ENCODE results near the gene TMEM114. TPM values are rescaled to one million over a fixed set of nuclear protein-coding genes. Genes with fewer than 3 reads are reported as not detected.

Gene TMEM114
- total RNA-seq, 2 experiments from 2014 or later: not detected

GRCh38 chr16:8589057-8589899, 1.0 kb downstream of the TMEM114 start:
- H3K4me1 Mint-ChIP-seq (ENCODE audit: low read depth): peaks cover 2% of the 10 kb centered on the region
- H3K27ac Mint-ChIP-seq: no peak overlapping the region
- TF ChIP-seq, protein P1, sequence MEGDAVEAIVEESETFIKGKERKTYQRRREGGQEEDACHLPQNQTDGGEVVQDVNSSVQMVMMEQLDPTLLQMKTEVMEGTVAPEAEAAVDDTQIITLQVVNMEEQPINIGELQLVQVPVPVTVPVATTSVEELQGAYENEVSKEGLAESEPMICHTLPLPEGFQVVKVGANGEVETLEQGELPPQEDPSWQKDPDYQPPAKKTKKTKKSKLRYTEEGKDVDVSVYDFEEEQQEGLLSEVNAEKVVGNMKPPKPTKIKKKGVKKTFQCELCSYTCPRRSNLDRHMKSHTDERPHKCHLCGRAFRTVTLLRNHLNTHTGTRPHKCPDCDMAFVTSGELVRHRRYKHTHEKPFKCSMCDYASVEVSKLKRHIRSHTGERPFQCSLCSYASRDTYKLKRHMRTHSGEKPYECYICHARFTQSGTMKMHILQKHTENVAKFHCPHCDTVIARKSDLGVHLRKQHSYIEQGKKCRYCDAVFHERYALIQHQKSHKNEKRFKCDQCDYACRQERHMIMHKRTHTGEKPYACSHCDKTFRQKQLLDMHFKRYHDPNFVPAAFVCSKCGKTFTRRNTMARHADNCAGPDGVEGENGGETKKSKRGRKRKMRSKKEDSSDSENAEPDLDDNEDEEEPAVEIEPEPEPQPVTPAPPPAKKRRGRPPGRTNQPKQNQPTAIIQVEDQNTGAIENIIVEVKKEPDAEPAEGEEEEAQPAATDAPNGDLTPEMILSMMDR (IDR thresholded peaks at IDR 0.05): no peak
- peaks cover 29% of the 10 kb centered on the region for H3K27me3 Mint-ChIP-seq
- no peaks in the 10 kb centered on the region for H3K36me3 Mint-ChIP-seq (ENCODE audit: low read depth)
- DNase-seq (no peak), ATAC-seq (no peak)
- H3K9me3 Mint-ChIP-seq: no peaks in the 10 kb centered on the region
- H3K4me3 Mint-ChIP-seq: no peak overlapping the region
- CTCF ChIA-PET: interaction anchor here (1.3 to 1.5 kb wide), 2 partner anchors 10 to 22 kb away, joined by 4 to 5 read pairs; no protein-coding TSS in a partner anchor
- intact Hi-C loops (cut with micrococcal nuclease): no loop called here
- POLR2A ChIA-PET: no interaction called here

DNA sequence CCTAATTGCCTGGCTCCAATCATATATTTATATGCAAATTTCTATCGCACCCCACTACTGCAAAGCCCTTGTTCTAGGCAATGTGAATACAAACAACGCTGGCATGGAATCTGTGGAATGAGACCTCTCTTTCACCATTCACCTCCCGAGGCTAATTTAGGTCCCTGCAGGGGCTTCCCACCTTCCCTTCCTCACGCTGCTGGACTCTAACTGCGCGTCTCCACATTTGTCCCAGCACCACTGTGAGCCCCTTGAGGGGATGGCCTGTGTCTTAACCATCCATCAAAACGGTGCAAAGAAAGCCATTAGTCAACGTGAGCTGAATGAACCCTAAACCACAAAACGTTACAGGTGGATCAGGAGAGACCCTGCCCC, 1.6 kb downstream of the TMEM114 start:
- intact Hi-C loops (cut with micrococcal nuclease): no loop called here
- peaks cover 31% of the 10 kb centered on the region for H3K27me3 Mint-ChIP-seq
- no peak for ATAC-seq
- POLR2A ChIA-PET: no interaction called here
- peaks cover 2% of the 10 kb centered on the region for H3K4me1 Mint-ChIP-seq (ENCODE audit: low read depth)
- no peak overlapping the region for H3K27ac Mint-ChIP-seq
- no peak overlapping the region for H3K4me3 Mint-ChIP-seq
- no peak for DNase-seq
- CTCF ChIA-PET: no interaction called here
- TF ChIP-seq, protein P1 (IDR thresholded peaks at IDR 0.05): no peak
- H3K36me3 Mint-ChIP-seq (ENCODE audit: low read depth): no peaks in the 10 kb centered on the region
- no peaks in the 10 kb centered on the region for H3K9me3 Mint-ChIP-seq

- no peaks in the 10 kb centered on the region for H3K9me3 Mint-ChIP-seq
- H3K4me3 Mint-ChIP-seq: no peak overlapping the region
- intact Hi-C loops (cut with micrococcal nuclease): no loop called here
- H3K36me3 Mint-ChIP-seq (ENCODE audit: low read depth): no peaks in the 10 kb centered on the region
- no peak for ATAC-seq
- no peak for DNase-seq
- CTCF ChIA-PET: no interaction called here
- H3K27ac Mint-ChIP-seq: no peak overlapping the region
- H3K27me3 Mint-ChIP-seq: peaks cover 38% of the 10 kb centered on the region
- TF ChIP-seq, protein P1 (IDR thresholded peaks at IDR 0.05): no peak
- POLR2A ChIA-PET: interaction anchor here (0.6 kb wide), 1 partner anchor 39 kb away, joined by 3 read pairs; no protein-coding TSS in a partner anchor
- H3K4me1 Mint-ChIP-seq (ENCODE audit: low read depth): peaks cover 2% of the 10 kb centered on the region
Observed at GRCh38 chr16:8587065-8587464, 3.2 kb downstream of the TMEM114 start.

GRCh38 chr16:8585857-8586256, 4.5 kb downstream of the TMEM114 start:
- no peak for ATAC-seq
- CTCF ChIA-PET: no interaction called here
- Mint-ChIP-seq H3K36me3 (ENCODE audit: low read depth) (no peaks in the 10 kb centered on the region), H3K27me3 (peaks cover 41% of the 10 kb centered on the region), H3K27ac (no peak overlapping the region), H3K4me1 (ENCODE audit: low read depth) (peaks cover 5% of the 10 kb centered on the region), H3K4me3 (no peak overlapping the region), H3K9me3 (no peaks in the 10 kb centered on the region)
- no peak for DNase-seq
- TF ChIP-seq, protein P1 (IDR thresholded peaks at IDR 0.05): no peak
- intact Hi-C loops (cut with micrococcal nuclease): no loop called here
- POLR2A ChIA-PET: no interaction called here

DNA sequence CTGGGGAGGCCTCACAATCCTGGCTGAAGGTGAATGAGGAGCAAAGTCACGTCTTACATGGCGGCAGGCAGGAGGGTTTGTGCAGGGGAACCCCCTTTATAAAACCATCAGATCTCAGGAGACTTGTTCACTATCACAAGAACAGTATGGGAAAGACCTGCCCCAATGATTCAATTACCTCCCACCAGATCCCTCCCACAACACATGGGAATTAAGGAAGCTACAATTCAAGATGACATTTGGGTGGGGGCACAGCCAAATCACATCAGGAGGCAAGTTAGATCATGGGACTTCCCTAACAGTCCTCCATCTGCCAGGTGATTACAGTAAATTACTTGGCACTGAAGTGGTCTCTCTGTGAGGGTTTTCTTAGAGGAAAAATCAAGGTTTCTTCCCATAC, 5.3 kb downstream of the TMEM114 start:
- Mint-ChIP-seq H3K4me1 (ENCODE audit: low read depth) (peaks cover 4% of the 10 kb centered on the region), H3K27me3 (peaks cover 39% of the 10 kb centered on the region), H3K36me3 (ENCODE audit: low read depth) (no peaks in the 10 kb centered on the region), H3K4me3 (no peak overlapping the region), H3K27ac (no peak overlapping the region), H3K9me3 (no peaks in the 10 kb centered on the region)
- intact Hi-C loops (cut with micrococcal nuclease): no loop called here
- ChIA-PET CTCF (interaction anchor here (1.4 to 2.0 kb wide), 2 partner anchors 12 to 37 kb away, joined by 3 to 6 read pairs; no protein-coding TSS in a partner anchor), POLR2A (no interaction called here)
- ATAC-seq (no peak), DNase-seq (no peak)
- TF ChIP-seq, protein P1 (IDR thresholded peaks at IDR 0.05): no peak

Measured in activated CD8-positive, alpha-beta T cell treated with anti-CD3 and anti-CD28 coated beads for 36 hours (primary cell).